CD14-positive monocyte (primary cell): Measurements from ENCODE around the gene CARNS1. TPM values are rescaled to one million over a fixed set of nuclear protein-coding genes. Genes with fewer than 3 reads are reported as not detected.

Source experiments
- DNase-seq, 3 donors: peaks; one replicate each; pipeline ENCODE4 v3.0.0-alpha.2; 2011 to 2022
- H2AFZ ChIP-seq: 2 replicates; pipeline ENCODE4 v1.6.0; 2012; ENCODE audit warnings: mild to moderate bottlenecking, low read depth, low read length, inconsistent platforms; ENCODE audit not compliant: insufficient read depth, poor library complexity, severe bottlenecking
- H3K27ac ChIP-seq, 2 donors: 1 replicate in 1 of 2; 2 replicates in 1 of 2; pipeline ENCODE4 v1.5.1; 2012 to 2013; ENCODE audit warnings: low read length in 2 of 2, control low read depth in 1 of 2, inconsistent platforms in 1 of 2, low read depth in 1 of 2, mild to moderate bottlenecking in 1 of 2
- H3K27me3 ChIP-seq, 2 donors: one replicate each; pipeline versions ENCODE4 v1.6.0 to v1.6.1; 2011 to 2013; ENCODE audit warnings: low read length in 2 of 2; ENCODE audit not compliant: control insufficient read depth in 2 of 2, insufficient read depth in 2 of 2
- H3K36me3 ChIP-seq, 2 donors: replicated peaks in 1 of 2; 1 replicate in 1 of 2; 2 replicates in 1 of 2; pipeline versions ENCODE4 v1.5.1 to v1.6.1; 2012 to 2013; ENCODE audit warnings: low read length in 2 of 2, control low read depth in 1 of 2, inconsistent platforms in 1 of 2, mild to moderate bottlenecking in 1 of 2; ENCODE audit not compliant: insufficient read depth in 2 of 2, control insufficient read depth in 1 of 2
- H3K4me1 ChIP-seq, 2 donors: 1 replicate in 1 of 2; 2 replicates in 1 of 2; pipeline versions ENCODE4 v1.5.1 to v1.6.1; 2012 to 2013; ENCODE audit warnings: low read length in 2 of 2, control low read depth in 1 of 2, inconsistent platforms in 1 of 2, mild to moderate bottlenecking in 1 of 2, moderate library complexity in 1 of 2; ENCODE audit not compliant: insufficient read depth in 2 of 2, control insufficient read depth in 1 of 2
- H3K4me2 ChIP-seq: replicated peaks from 2 replicates; pipeline ENCODE3; 2012; ENCODE audit warnings: low read length, moderate library complexity, mild to moderate bottlenecking; ENCODE audit not compliant: poor library complexity, severe bottlenecking; ENCODE audit errors: extremely low read depth
- H3K4me3 ChIP-seq, 3 experiments: fragments of 200-600 bp in 1 of 3; sonication (generic) in 1 of 3; replicated peaks in 1 of 3; 1 replicate in 2 of 3; 2 replicates in 1 of 3; pipeline ENCODE4 v1.5.1; 2011 to 2013; ENCODE audit warnings: low read length in 3 of 3, mild to moderate bottlenecking in 3 of 3, control low read depth in 2 of 3, low read depth in 2 of 3, inconsistent platforms in 1 of 3, moderate library complexity in 1 of 3
- H3K79me2 ChIP-seq: 2 replicates; pipeline ENCODE4 v1.6.0; 2012; ENCODE audit warnings: mild to moderate bottlenecking, control low read depth, inconsistent platforms, low read length, moderate library complexity; ENCODE audit not compliant: insufficient read depth
- H3K9ac ChIP-seq: 2 replicates; pipeline ENCODE4 v1.6.0; 2017; ENCODE audit warnings: low read length, mild to moderate bottlenecking; ENCODE audit not compliant: insufficient read depth, poor library complexity, severe bottlenecking
- H3K9me3 ChIP-seq, 2 donors: replicated peaks in 1 of 2; 1 replicate in 1 of 2; 2 replicates in 1 of 2; pipeline versions ENCODE4 v1.5.1 to v1.6.1; 2012 to 2013; ENCODE audit warnings: low read length in 2 of 2, control low read depth in 1 of 2; ENCODE audit not compliant: control insufficient read depth in 1 of 2, insufficient read depth in 1 of 2
- H4K20me1 ChIP-seq: 2 replicates; pipeline ENCODE4 v1.6.0; 2012; ENCODE audit warnings: mild to moderate bottlenecking, low read length, control low read depth, moderate library complexity; ENCODE audit not compliant: insufficient read depth
- H3K27ac Mint-ChIP-seq, 7 donors: one replicate each; pipeline ENCODE4 v1.8.0; 2020; ENCODE audit warnings: mild to moderate bottlenecking in 7 of 7, mixed read lengths in 7 of 7, moderate library complexity in 6 of 7, inconsistent platforms in 2 of 7
- H3K27me3 Mint-ChIP-seq, 3 donors: one replicate each; pipeline ENCODE4 v1.8.0; 2021 to 2022; ENCODE audit warnings: low read depth in 3 of 3, mild to moderate bottlenecking in 3 of 3, mixed read lengths in 3 of 3, moderate library complexity in 3 of 3, inconsistent platforms in 1 of 3
- H3K36me3 Mint-ChIP-seq, 2 donors: one replicate each; pipeline ENCODE4 v1.8.0; 2020; ENCODE audit warnings: mixed read lengths in 2 of 2, inconsistent platforms in 1 of 2, mild to moderate bottlenecking in 1 of 2
- H3K4me1 Mint-ChIP-seq: one replicate; pipeline ENCODE4 v1.8.0; 2020; ENCODE audit warnings: mild to moderate bottlenecking, mixed read lengths
- H3K4me3 Mint-ChIP-seq, 2 donors: one replicate each; pipeline ENCODE4 v1.8.0; 2020; ENCODE audit warnings: mild to moderate bottlenecking in 2 of 2, mixed read lengths in 2 of 2, moderate library complexity in 1 of 2
- H3K9me3 Mint-ChIP-seq, 7 donors: one replicate each; pipeline ENCODE4 v1.8.0; 2020 to 2022; ENCODE audit warnings: mixed read lengths in 7 of 7, mild to moderate bottlenecking in 6 of 7, moderate library complexity in 6 of 7, inconsistent platforms in 2 of 7
- WGBS: methylation state at CpG from one replicate; pipeline ENCODE4 v1.1.5; 2013; ENCODE audit warnings: missing lambda C conversion rate; ENCODE audit not compliant: insufficient coverage; 5-methylcytosine and 5-hydroxymethylcytosine counted together
- intact Hi-C, 2 donors: fragments of 100-400 bp; cut with micrococcal nuclease; formaldehyde crosslinking; loops; one replicate each; pipeline versions ENCODE4 v1.15.0 to v1.15.1; 2023
- polyA plus RNA-seq, 3 donors: library from polyadenylated mRNA; depleted of rRNA in 1 of 3; unstranded in 2 of 3; stranded (reverse) in 1 of 3; fragments of 300-500 nt in 2 of 3; fragments of >200 nt in 1 of 3; fragmentation: Illumina TruSeq in 2 of 3; gene quantifications; 1 replicate in 2 of 3; 2 replicates in 1 of 3; pipeline ENCODE4 v1.2.3, GENCODE V29; 2012 to 2021
- TF ChIP-seq, protein P1 (sequence below): fragments of 200-600 bp; IDR thresholded peaks from one replicate; pipeline ENCODE4 v1.8.0; 2022; ENCODE audit warnings: antibody characterized with exemption, mild to moderate bottlenecking

Gene CARNS1
- polyA plus RNA-seq, 3 donors, result 0.09 TPM; not detected in 2

DNA sequence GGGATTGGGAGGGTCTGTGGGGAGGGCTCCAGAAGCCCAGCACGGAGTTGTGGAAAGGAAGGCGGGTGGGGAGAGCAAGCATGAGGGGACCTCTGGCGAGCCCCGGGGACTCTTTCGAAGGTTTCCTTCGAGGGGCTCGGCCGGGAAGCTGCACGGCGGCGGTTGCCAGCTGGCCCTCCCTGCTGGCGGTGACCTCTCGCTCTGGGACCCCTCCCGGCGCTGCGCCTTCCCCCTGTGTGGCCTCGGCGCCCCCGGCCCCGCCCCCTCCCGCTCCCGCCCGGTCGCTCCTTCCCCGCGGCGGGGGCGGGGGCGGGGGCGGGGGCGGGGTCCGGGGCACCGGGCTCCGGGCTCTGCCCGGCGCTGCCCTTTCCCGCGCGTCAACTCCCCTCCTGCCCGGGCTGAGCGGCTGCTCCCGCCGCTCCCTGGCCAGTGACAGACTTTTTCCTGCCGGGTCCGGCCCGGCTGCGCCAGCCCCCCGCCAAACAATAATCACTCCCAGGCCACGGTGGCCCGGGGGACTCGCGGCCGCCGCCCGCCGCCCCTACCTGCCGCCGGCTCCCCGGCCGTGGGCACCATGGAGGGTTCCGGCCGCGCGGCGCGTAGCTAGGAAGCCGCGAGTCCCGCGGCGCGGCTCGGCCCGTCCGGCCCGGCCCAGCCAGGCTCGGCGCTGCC lies 43.0 kb upstream of the CARNS1 start:
- no peaks in the 10 kb centered on the region for H3K9me3 ChIP-seq
- Mint-ChIP-seq H3K27me3 (peaks cover 10 to 30% (median 15%) of the 10 kb centered on the region in 3 donors), H3K4me3 (peak overlapping the region; percentile 89 to 91), H3K4me1 (peaks cover 61% of the 10 kb centered on the region), H3K36me3 (peaks cover 18 to 22% of the 10 kb centered on the region in 2 donors), H3K27ac (peak overlapping the region in 3 of 7 donors; percentile 45 to 90 (median 86)), H3K9me3 (peaks cover 0 to 2% (median 0%) of the 10 kb centered on the region in 7 donors)
- peaks cover 10% of the 10 kb centered on the region for H4K20me1 ChIP-seq
- peak overlapping the region; percentile 40 for H2AFZ ChIP-seq
- peak overlapping the region; percentile 86 for H3K9ac ChIP-seq
- under 1% methylated on average over 65 of the region's 78 CpGs for WGBS
- intact Hi-C loops, result loop anchor here in 1 of 2 donors (5.0 kb wide), 1 partner anchor 100 kb away; no protein-coding TSS in a partner anchor
- no peak for DNase-seq
- TF ChIP-seq, protein P1, sequence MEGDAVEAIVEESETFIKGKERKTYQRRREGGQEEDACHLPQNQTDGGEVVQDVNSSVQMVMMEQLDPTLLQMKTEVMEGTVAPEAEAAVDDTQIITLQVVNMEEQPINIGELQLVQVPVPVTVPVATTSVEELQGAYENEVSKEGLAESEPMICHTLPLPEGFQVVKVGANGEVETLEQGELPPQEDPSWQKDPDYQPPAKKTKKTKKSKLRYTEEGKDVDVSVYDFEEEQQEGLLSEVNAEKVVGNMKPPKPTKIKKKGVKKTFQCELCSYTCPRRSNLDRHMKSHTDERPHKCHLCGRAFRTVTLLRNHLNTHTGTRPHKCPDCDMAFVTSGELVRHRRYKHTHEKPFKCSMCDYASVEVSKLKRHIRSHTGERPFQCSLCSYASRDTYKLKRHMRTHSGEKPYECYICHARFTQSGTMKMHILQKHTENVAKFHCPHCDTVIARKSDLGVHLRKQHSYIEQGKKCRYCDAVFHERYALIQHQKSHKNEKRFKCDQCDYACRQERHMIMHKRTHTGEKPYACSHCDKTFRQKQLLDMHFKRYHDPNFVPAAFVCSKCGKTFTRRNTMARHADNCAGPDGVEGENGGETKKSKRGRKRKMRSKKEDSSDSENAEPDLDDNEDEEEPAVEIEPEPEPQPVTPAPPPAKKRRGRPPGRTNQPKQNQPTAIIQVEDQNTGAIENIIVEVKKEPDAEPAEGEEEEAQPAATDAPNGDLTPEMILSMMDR, result no peak
- peaks cover 36% of the 10 kb centered on the region for H3K79me2 ChIP-seq
- H3K27ac ChIP-seq, result peak overlapping the region in 1 of 2 donors; percentile 77
- H3K4me2 ChIP-seq, result peak overlapping the region; percentile 93
- H3K4me1 ChIP-seq, result peaks cover 44 to 59% of the 10 kb centered on the region in 2 donors
- peak overlapping the region; percentile 37 to 82 (median 51) for H3K4me3 ChIP-seq
- no peaks in the 10 kb centered on the region for H3K27me3 ChIP-seq
- no peaks in the 10 kb centered on the region for H3K36me3 ChIP-seq

DNA sequence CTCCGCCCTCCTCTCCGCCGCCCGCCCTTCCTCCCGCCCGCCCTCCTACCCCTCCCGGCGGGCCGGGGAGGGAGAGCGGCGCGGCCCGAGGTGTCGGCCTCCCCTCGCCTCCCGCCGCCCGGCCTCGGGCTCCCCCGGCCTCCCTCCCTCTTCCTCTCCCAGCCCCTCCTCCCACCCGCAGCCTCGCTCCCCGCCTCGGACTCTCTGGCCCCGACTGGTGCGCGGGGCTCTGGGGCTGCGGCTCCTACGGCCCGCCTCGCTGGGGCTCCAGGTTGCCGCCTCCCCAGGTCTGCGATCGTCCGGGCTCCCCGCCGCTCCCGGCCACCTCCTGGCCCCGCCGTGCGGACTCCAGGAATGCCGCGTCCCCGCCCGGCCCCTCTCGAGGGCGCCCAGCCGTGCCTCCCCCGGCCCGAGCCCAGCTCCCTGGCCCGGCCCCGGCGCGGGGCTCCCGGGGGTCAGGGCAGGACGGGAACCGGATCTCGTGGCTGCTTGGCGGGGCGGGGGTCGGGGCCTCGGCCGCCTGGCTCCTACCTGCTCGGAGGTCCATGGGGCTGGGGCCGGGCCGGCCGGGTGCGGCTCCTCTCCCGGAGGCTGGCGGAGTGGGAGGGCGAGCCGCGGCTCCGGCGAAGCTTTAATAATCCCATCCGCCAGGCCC lies 42.4 kb upstream of the CARNS1 start, which contains the start of gene CLCF1:
Gene CLCF1 (minus strand): TSS at position 606 of the 655 bp plus-strand sequence. CDS start 59 bp downstream, at position 547.
- no peaks in the 10 kb centered on the region for H3K27me3 ChIP-seq
- intact Hi-C loops, result loop anchor here in 1 of 2 donors (5.0 kb wide), 1 partner anchor 101 kb away; no protein-coding TSS in a partner anchor
- H3K27ac ChIP-seq, result peak within 1 kb of the TSS; percentile 25 to 77
- Mint-ChIP-seq H3K9me3 (peaks cover 0 to 2% (median 0%) of the 10 kb centered on the region in 7 donors), H3K4me3 (peak within 1 kb of the TSS; percentile 88 to 92), H3K4me1 (peaks cover 54% of the 10 kb centered on the region), H3K36me3 (peaks cover 16 to 17% of the 10 kb centered on the region in 2 donors), H3K27ac (peak within 1 kb of the TSS; percentile 80 to 96 (median 94)), H3K27me3 (peaks cover 10 to 23% (median 12%) of the 10 kb centered on the region in 3 donors)
- H4K20me1 ChIP-seq, result peaks cover 10% of the 10 kb centered on the region
- H3K4me1 ChIP-seq, result peaks cover 44 to 57% of the 10 kb centered on the region in 2 donors
- peaks cover 36% of the 10 kb centered on the region for H3K79me2 ChIP-seq
- TF ChIP-seq, protein P1, result no peak
- peak within 1 kb of the TSS; percentile 50 for H2AFZ ChIP-seq
- H3K4me3 ChIP-seq, result peak within 1 kb of the TSS; percentile 37 to 82 (median 51)
- peak within 1 kb of the TSS; percentile 93 for H3K4me2 ChIP-seq
- H3K9me3 ChIP-seq, result no peaks in the 10 kb centered on the region
- under 1% methylated on average over 71 of the region's 76 CpGs for WGBS
- peak; percentile 22 to 39 (median 39) for DNase-seq
- H3K9ac ChIP-seq, result peak within 1 kb of the TSS; percentile 86
- H3K36me3 ChIP-seq, result no peaks in the 10 kb centered on the region
